Suprapubic skin (tissue), 4 donors: ENCODE data around the gene CTSL. TPM values are rescaled to one million over a fixed set of nuclear protein-coding genes. Genes with fewer than 3 reads are reported as not detected.

Experiments
- DNase-seq, 2 donors: peaks; one replicate each; pipeline ENCODE4 v3.0.0-alpha.2; 2019; ENCODE audit warnings: low spot score in 2 of 2
- H3K27ac ChIP-seq: fragments of 200-600 bp; sonication (generic); one replicate; pipeline ENCODE4 v1.5.1; 2019
- H3K27me3 ChIP-seq: fragments of 200-600 bp; sonication (generic); one replicate; pipeline ENCODE4 v1.5.1; 2019
- H3K36me3 ChIP-seq: fragments of 200-600 bp; sonication (generic); one replicate; pipeline ENCODE4 v1.5.1; 2019
- H3K4me1 ChIP-seq: fragments of 200-600 bp; sonication (generic); one replicate; pipeline ENCODE4 v1.5.1; 2019
- H3K4me3 ChIP-seq: fragments of 200-600 bp; sonication (generic); one replicate; pipeline ENCODE4 v1.5.1; 2019; ENCODE audit warnings: mild to moderate bottlenecking
- H3K9me3 ChIP-seq: fragments of 200-600 bp; sonication (generic); one replicate; pipeline ENCODE4 v1.5.1; 2019
- CTCF ChIP-seq, 2 donors: fragments of 200-600 bp in 1 of 2; fragments of 450-650 bp in 1 of 2; sonication (generic) in 1 of 2; IDR thresholded peaks; one replicate each; pipeline ENCODE4 v1.5.1; 2016 to 2019; ENCODE audit warnings: antibody characterized with exemption in 2 of 2, mild to moderate bottlenecking in 1 of 2, moderate library complexity in 1 of 2
- EP300 ChIP-seq: sonication (generic); formaldehyde crosslinking; IDR thresholded peaks from one replicate; pipeline ENCODE4 v1.6.1; 2017; ENCODE audit warnings: antibody characterized with exemption
- POLR2A ChIP-seq, 2 donors: fragments of 450-650 bp; IDR thresholded peaks; one replicate each; pipeline ENCODE4 v1.6.1; 2017; ENCODE audit warnings: antibody characterized with exemption in 2 of 2, mild to moderate bottlenecking in 2 of 2, moderate library complexity in 2 of 2
- POLR2AphosphoS5 ChIP-seq, 3 donors: sonication (generic); formaldehyde crosslinking; IDR thresholded peaks; one replicate each; pipeline ENCODE4 v1.6.1; 2017; ENCODE audit warnings: antibody characterized with exemption in 3 of 3
- WGBS: methylation state at CpG from one replicate; pipeline ENCODE4 v1.1.5; 2018; 5-methylcytosine and 5-hydroxymethylcytosine counted together
- total RNA-seq, 4 donors: library from RNA; depleted of rRNA; stranded (reverse); fragments of >200 nt; gene quantifications; one replicate each; pipeline ENCODE4 v1.1.0, GENCODE V29; 2016

Gene CTSL
- total RNA-seq, 4 donors from 2014 or later: 24.6 to 36.8 (median 27.8) TPM

- Histone ChIP-seq H3K4me3 (no peak overlapping the region), H3K4me1 (no peaks in the 10 kb centered on the region)
- 75% methylated on average over 5 of the region's 6 CpGs for WGBS
Measured at GRCh38 chr9:87701931-87702421, 23.9 kb upstream of the CTSL start.

GRCh38 chr9:87702921-87703320 lies 23.0 kb upstream of the CTSL start:
- Histone ChIP-seq H3K27ac (no peak overlapping the region), H3K27me3 (no peaks in the 10 kb centered on the region), H3K36me3 (peaks cover 24% of the 10 kb centered on the region), H3K4me1 (no peaks in the 10 kb centered on the region), H3K4me3 (no peak overlapping the region), H3K9me3 (no peaks in the 10 kb centered on the region)
- DNase-seq: no peak
- TF ChIP-seq EP300: no peak
- WGBS: 94% methylated on average over 7 of the region's 9 CpGs

More at GRCh38 chr9:87701931-87702421, 23.9 kb upstream of the CTSL start:
- peaks cover 28% of the 10 kb centered on the region for H3K36me3 ChIP-seq
- no peaks in the 10 kb centered on the region for H3K9me3 ChIP-seq
- H3K27ac ChIP-seq: no peak overlapping the region
- TF ChIP-seq CTCF (IDR thresholded peaks at IDR 0.05) (no peak), POLR2A (IDR thresholded peaks at IDR 0.05) (no peak), POLR2AphosphoS5 (IDR thresholded peaks at IDR 0.05) (no peak)
- no peak for DNase-seq
- H3K27me3 ChIP-seq: no peaks in the 10 kb centered on the region

- no peaks in the 10 kb centered on the region for H3K27me3 ChIP-seq
- H3K36me3 ChIP-seq: peaks cover 19% of the 10 kb centered on the region
- H3K4me1 ChIP-seq: no peaks in the 10 kb centered on the region
- H3K9me3 ChIP-seq: no peaks in the 10 kb centered on the region
- no peak for DNase-seq
- H3K4me3 ChIP-seq: no peak overlapping the region
- 65% methylated on average over 7 of the region's 7 CpGs for WGBS
- H3K27ac ChIP-seq: no peak overlapping the region
- no peak for TF ChIP-seq EP300
- TF ChIP-seq POLR2AphosphoS5 (IDR thresholded peaks at IDR 0.05): no peak
- no peak for TF ChIP-seq POLR2A (IDR thresholded peaks at IDR 0.05)
- TF ChIP-seq CTCF (IDR thresholded peaks at IDR 0.05): no peak
Measured at GRCh38 chr9:87703636-87704276, 22.2 kb upstream of the CTSL start.

GRCh38 chr9:87704342-87704741 lies 21.6 kb upstream of the CTSL start:
- Histone ChIP-seq H3K36me3 (peaks cover 19% of the 10 kb centered on the region), H3K4me1 (no peaks in the 10 kb centered on the region), H3K4me3 (no peak overlapping the region), H3K9me3 (no peaks in the 10 kb centered on the region), H3K27ac (no peak overlapping the region), H3K27me3 (no peaks in the 10 kb centered on the region)
- no peak for DNase-seq
- 66% methylated on average over 6 of the region's 6 CpGs for WGBS
- TF ChIP-seq POLR2AphosphoS5 (IDR thresholded peaks at IDR 0.05): no peak

GRCh38 chr9:87706066-87706739 lies 19.7 kb upstream of the CTSL start:
- no peak for DNase-seq
- TF ChIP-seq CTCF (IDR thresholded peaks at IDR 0.05) (no peak), POLR2AphosphoS5 (IDR thresholded peaks at IDR 0.05) (no peak), EP300 (no peak), POLR2A (IDR thresholded peaks at IDR 0.05) (no peak)
- WGBS: 98% methylated on average over 30 of the region's 39 CpGs
- Histone ChIP-seq H3K27ac (no peak overlapping the region), H3K27me3 (no peaks in the 10 kb centered on the region), H3K36me3 (peaks cover 19% of the 10 kb centered on the region), H3K4me3 (no peak overlapping the region), H3K9me3 (no peaks in the 10 kb centered on the region), H3K4me1 (no peaks in the 10 kb centered on the region)

GRCh38 chr9:87707805-87708506 lies 18.0 kb upstream of the CTSL start:
- H3K4me3 ChIP-seq: no peak overlapping the region
- no peak overlapping the region for H3K27ac ChIP-seq
- no peak for TF ChIP-seq POLR2A (IDR thresholded peaks at IDR 0.05)
- TF ChIP-seq CTCF (IDR thresholded peaks at IDR 0.05): no peak
- TF ChIP-seq EP300: no peak
- TF ChIP-seq POLR2AphosphoS5 (IDR thresholded peaks at IDR 0.05): no peak
- WGBS: 57% methylated on average over 6 of the region's 6 CpGs
- no peaks in the 10 kb centered on the region for H3K27me3 ChIP-seq
- H3K9me3 ChIP-seq: no peaks in the 10 kb centered on the region
- H3K36me3 ChIP-seq: peaks cover 17% of the 10 kb centered on the region
- DNase-seq: no peak
- H3K4me1 ChIP-seq: peaks cover 10% of the 10 kb centered on the region
